A549 (cell line): ENCODE results near the gene GCK. TPM values are rescaled to one million over a fixed set of nuclear protein-coding genes. Genes with fewer than 3 reads are reported as not detected.

Experiments
- ATAC-seq, 2 experiments: fragments of 200-7000 bp in 1 of 2; fragments of >200 bp in 1 of 2; cut with Nextera tagmentation in 1 of 2; cut with Tn5 transposase in 1 of 2; 3 replicates each; pipeline versions ENCODE4 v1.8.0 to v1.9.1; 2018 to 2020; ENCODE audit warnings: mild to moderate bottlenecking in 1 of 2, moderate library complexity in 1 of 2
- CTCF ChIA-PET: fragments of 300-600 bp; sonication (Branson Sonifier 250); formaldehyde crosslinking; extraction: SDS; loops from one replicate; lab custom pipeline; 2021; ENCODE audit warnings: antibody characterized with exemption, inconsistent platforms; lab: Yijun Ruan, JAX
- POLR2A ChIA-PET: fragments of 350-600 bp; formaldehyde crosslinking; extraction: SDS; loops from one replicate; lab custom pipeline; 2021; ENCODE audit warnings: antibody characterized with exemption, inconsistent platforms; lab: Yijun Ruan, JAX
- DNase-seq, 2 experiments: peaks; one replicate each; pipeline versions ENCODE4 v3.0.0 to v3.0.0-alpha.2; 2011 to 2016; ENCODE audit warnings: low read depth in 1 of 2, low spot score in 1 of 2
- FAIRE-seq: peaks from 2 replicates; lab custom pipeline; 2011; peaks lifted over from hg19 to GRCh38; lab: Jason Lieb, UNC
- H3K27ac ChIP-seq, 2 experiments: fragments of >200 bp; sonication (Bioruptor Twin); formaldehyde crosslinking; 3 replicates each; pipeline ENCODE4 v1.5.1; 2016 to 2017
- H3K4me1 ChIP-seq: fragments of >200 bp; sonication (Bioruptor Twin); formaldehyde crosslinking; 3 replicates; pipeline ENCODE4 v1.6.1; 2016
- H3K4me2 ChIP-seq: fragments of >200 bp; sonication (Bioruptor Twin); formaldehyde crosslinking; 3 replicates; pipeline ENCODE4 v1.6.1; 2016
- H3K4me3 ChIP-seq: fragments of >200 bp; sonication (Bioruptor Twin); formaldehyde crosslinking; 3 replicates; pipeline ENCODE4 v1.5.1; 2016
- H3K9me3 ChIP-seq: fragments of >200 bp; sonication (Bioruptor Twin); formaldehyde crosslinking; 3 replicates; pipeline ENCODE4 v1.6.1; 2016
- BCL3 ChIP-seq: fragments of >200 bp; sonication (Bioruptor Twin); formaldehyde crosslinking; IDR thresholded peaks from 3 replicates; pipeline ENCODE4 v1.6.1; 2016
- CHD2 ChIP-seq: fragments of 150-350 bp; IDR thresholded peaks from 2 replicates; pipeline ENCODE4 v1.6.1; 2014; ENCODE audit warnings: low read length; ENCODE audit not compliant: partially characterized antibody
- EP300 ChIP-seq, 2 experiments: fragments of >200 bp; sonication (Bioruptor Twin); formaldehyde crosslinking; IDR thresholded peaks; 2 replicates in 1 of 2; 3 replicates in 1 of 2; pipeline ENCODE4 v1.6.1; 2016 to 2017
- ESRRA ChIP-seq: fragments of 150-350 bp; IDR thresholded peaks from 2 replicates; pipeline ENCODE4 v1.6.1; 2014; ENCODE audit warnings: mild to moderate bottlenecking, low read length, borderline replicate concordance
- FOSB ChIP-seq: fragments of 250-450 bp; sonication (Bioruptor Pico); IDR thresholded peaks from 2 replicates; pipeline ENCODE4 v1.5.0; 2020; ENCODE audit warnings: mild to moderate bottlenecking, moderate library complexity
- GATA3 ChIP-seq: IDR thresholded peaks from 2 replicates; pipeline ENCODE4 v1.6.1; 2012; ENCODE audit warnings: borderline replicate concordance
- JUN ChIP-seq, 2 experiments: fragments of >200 bp; sonication (Bioruptor Twin); formaldehyde crosslinking; IDR thresholded peaks; 2 replicates in 1 of 2; 3 replicates in 1 of 2; pipeline ENCODE4 v1.6.1; 2016 to 2017
- JUNB ChIP-seq: fragments of >200 bp; sonication (Bioruptor Twin); formaldehyde crosslinking; IDR thresholded peaks from 2 replicates; pipeline ENCODE4 v1.6.1; 2016
- MYC ChIP-seq: IDR thresholded peaks from 2 replicates; pipeline ENCODE4 v1.6.1; 2012; ENCODE audit warnings: mild to moderate bottlenecking, inconsistent platforms, low read length, improper control_type of control experiment, borderline replicate concordance
- NPAS2 ChIP-seq: fragments of 250-450 bp; sonication (Bioruptor Pico); IDR thresholded peaks from 2 replicates; pipeline ENCODE4 v1.8.0; 2022; ENCODE audit warnings: mild to moderate bottlenecking, moderate library complexity, borderline replicate concordance
- POLR2A ChIP-seq: IDR thresholded peaks from 2 replicates; pipeline ENCODE4 v1.6.1; 2012; ENCODE audit warnings: mild to moderate bottlenecking, low read length
- RAD21 ChIP-seq, 2 experiments: fragments of >200 bp in 1 of 2; sonication (Bioruptor Twin) in 1 of 2; formaldehyde crosslinking in 1 of 2; IDR thresholded peaks in 1 of 2; conservative IDR thresholded peaks in 1 of 2; 2 replicates in 1 of 2; 3 replicates in 1 of 2; pipeline ENCODE4 v1.6.1; 2012 to 2018; ENCODE audit warnings: inconsistent platforms in 1 of 2
- RARB ChIP-seq: fragments of 250-450 bp; sonication (Bioruptor Pico); IDR thresholded peaks from 2 replicates; pipeline ENCODE4 v1.8.0; 2021; ENCODE audit warnings: mild to moderate bottlenecking, moderate library complexity
- RCOR1 ChIP-seq: fragments of 150-350 bp; IDR thresholded peaks from 2 replicates; pipeline ENCODE4 v1.6.1; 2014; ENCODE audit warnings: antibody characterized with exemption, low read length, low read depth
- RFX5 ChIP-seq: fragments of 450-650 bp; IDR thresholded peaks from 2 replicates; pipeline ENCODE4 v1.7.1; 2014; ENCODE audit warnings: antibody characterized with exemption, mild to moderate bottlenecking, moderate library complexity
- RNF2 ChIP-seq: fragments of 200-600 bp; sonication (generic); IDR thresholded peaks from 2 replicates; pipeline ENCODE4 v1.6.1; 2016; ENCODE audit warnings: low read depth, mild to moderate bottlenecking, antibody characterized with exemption, moderate library complexity, borderline replicate concordance
- SMC3 ChIP-seq: fragments of >200 bp; sonication (Bioruptor Twin); formaldehyde crosslinking; IDR thresholded peaks from 3 replicates; pipeline ENCODE4 v1.6.1; 2018; ENCODE audit warnings: inconsistent platforms
- SREBF2 ChIP-seq: fragments of 450-650 bp; IDR thresholded peaks from 2 replicates; pipeline ENCODE4 v1.6.1; 2014; ENCODE audit warnings: mild to moderate bottlenecking, moderate library complexity
- TFCP2L1 ChIP-seq: fragments of 250-450 bp; sonication (Bioruptor Pico); IDR thresholded peaks from 2 replicates; pipeline ENCODE4 v1.5.0; 2021; ENCODE audit warnings: mild to moderate bottlenecking
- ZSCAN20 ChIP-seq: fragments of 250-450 bp; sonication (Bioruptor Pico); IDR thresholded peaks from 2 replicates; pipeline ENCODE4 v1.8.0; 2022; ENCODE audit warnings: mild to moderate bottlenecking, moderate library complexity
- WGBS: methylation state at CpG from one replicate; pipeline ENCODE4 v1.1.6; 2017; ENCODE audit errors: missing lambda C conversion rate; 5-methylcytosine and 5-hydroxymethylcytosine counted together
- polyA plus RNA-seq, 4 experiments: library from polyadenylated mRNA; depleted of rRNA in 3 of 4; stranded (reverse); fragments of >200 nt; fragmentation: RNase III in 1 of 4; extraction: RNeasy Plus Mini Kit Qiagen cat#74134 plus additional on column Dnase treatment in 1 of 4; gene quantifications; 2 replicates in 3 of 4; 3 replicates in 1 of 4; pipeline ENCODE4 v1.2.3, GENCODE V29; 2011 to 2017
- TF ChIP-seq, protein P1 (sequence below): fragments of >200 bp; sonication (Bioruptor Twin); formaldehyde crosslinking; IDR thresholded peaks from 2 replicates; pipeline ENCODE4 v1.6.1; 2016
- TF ChIP-seq, protein P2 (sequence below): IDR thresholded peaks from 2 replicates; pipeline ENCODE4 v1.6.1; 2012
- TF ChIP-seq, protein P3 (sequence below): fragments of 200-600 bp; sonication (generic); IDR thresholded peaks from 2 replicates; pipeline ENCODE4 v1.6.1; 2016; ENCODE audit warnings: antibody characterized with exemption, mild to moderate bottlenecking, moderate library complexity
- TF ChIP-seq, protein P4 (sequence below): fragments of 250-450 bp; sonication (Bioruptor Pico); IDR thresholded peaks from 2 replicates; pipeline ENCODE4 v1.5.0; 2020; ENCODE audit warnings: low read depth, mild to moderate bottlenecking, moderate library complexity

GCK gene
- polyA plus RNA-seq, 2 of the 4 experiments (the other 2 are of a cell fraction) = 0.12 TPM; not detected in 1

GRCh38 chr7:44112231-44112996 is 76.8 kb downstream of the GCK start:
- ATAC-seq = peak; percentile 17 to 44; a peak in 3 of 6 replicates
- 51% methylated on average over 24 of the region's 41 CpGs for WGBS
- DNase-seq = no peak
- FAIRE-seq = no peak
- Histone ChIP-seq H3K27ac (0 out of 6 replicates have a peak overlapping the region, but pooled peaks of 1 of the 2 experiments have one; percentile 11), H3K4me2 (peak overlapping the region; percentile 44), H3K4me3 (no peak overlapping the region), H3K4me1 (peaks cover 4% of the 10 kb centered on the region; the same call in 1 of the 3 replicates), H3K9me3 (no peaks in the 10 kb centered on the region)
- TF ChIP-seq GATA3 (peak; percentile 13; the same call in 1 of the 2 replicates), FOSB (CRISPR knock-in tag) (no peak), JUN (IDR thresholded peaks at IDR 0.05) (0 out of 5 replicates have a peak, but pooled peaks of 1 of the 2 experiments have one; percentile 28), RFX5 (no peak), TFCP2L1 (CRISPR knock-in tag) (no peak), BCL3 (no peak), RCOR1 (no peak), EP300 (IDR thresholded peaks at IDR 0.05) (no peak), ZSCAN20 (CRISPR knock-in tag) (no peak)
- TF ChIP-seq, protein P1, sequence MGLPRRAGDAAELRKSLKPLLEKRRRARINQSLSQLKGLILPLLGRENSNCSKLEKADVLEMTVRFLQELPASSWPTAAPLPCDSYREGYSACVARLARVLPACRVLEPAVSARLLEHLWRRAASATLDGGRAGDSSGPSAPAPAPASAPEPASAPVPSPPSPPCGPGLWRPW = no peak
- TF ChIP-seq, protein P2, sequence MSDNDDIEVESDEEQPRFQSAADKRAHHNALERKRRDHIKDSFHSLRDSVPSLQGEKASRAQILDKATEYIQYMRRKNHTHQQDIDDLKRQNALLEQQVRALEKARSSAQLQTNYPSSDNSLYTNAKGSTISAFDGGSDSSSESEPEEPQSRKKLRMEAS = peak; percentile 26; the same call in 1 of the 2 replicates
- ChIA-PET POLR2A (no interaction called here), CTCF (interaction anchor here (1.1 kb wide), 1 partner anchor 10 kb away, joined by 4 read pairs; no protein-coding TSS in a partner anchor)

- CTCF ChIA-PET = interaction anchor here (1.1 to 1.3 kb wide), 2 partner anchors 9 to 19 kb away, joined by 3 to 4 read pairs; no protein-coding TSS in a partner anchor
- TF ChIP-seq JUNB = no peak
- TF ChIP-seq, all 56 proteins: peak for 0
- ATAC-seq = peak; percentile 3 to 24; a peak in 3 of 6 replicates
- no peak for DNase-seq
- WGBS = 75% methylated on average over 12 of the region's 16 CpGs
- H3K4me3 ChIP-seq = no peak overlapping the region
- H3K4me2 ChIP-seq = no peak overlapping the region; the same call in 2 of the 3 replicates
- peaks cover 4% of the 10 kb centered on the region; the same call in 1 of the 3 replicates for H3K4me1 ChIP-seq
- H3K9me3 ChIP-seq = no peaks in the 10 kb centered on the region
- POLR2A ChIA-PET = no interaction called here
- FAIRE-seq = no peak
- H3K27ac ChIP-seq = no peak overlapping the region
Observed at GRCh38 chr7:44111761-44112160, 77.5 kb downstream of the GCK start.

- CTCF ChIA-PET = interaction anchor here (0.8 to 1.3 kb wide), 2 partner anchors 20 to 81 kb away, joined by 3 read pairs; no protein-coding TSS in a partner anchor
- DNase-seq = no peak
- 63% methylated on average over 17 of the region's 27 CpGs for WGBS
- H3K4me1 ChIP-seq = peaks cover 4% of the 10 kb centered on the region; the same call in 1 of the 3 replicates
- H3K9me3 ChIP-seq = no peaks in the 10 kb centered on the region
- POLR2A ChIA-PET = interaction anchor here (0.5 kb wide), 1 partner anchor 9 kb away, joined by 3 read pairs; no protein-coding TSS in a partner anchor
- FAIRE-seq = no peak
- peak; percentile 2 to 3; a peak in 3 of 6 replicates for ATAC-seq
- no peak overlapping the region for H3K4me3 ChIP-seq
- no peak overlapping the region for H3K27ac ChIP-seq
- H3K4me2 ChIP-seq = no peak overlapping the region
- TF ChIP-seq SREBF2 (no peak), NPAS2 (CRISPR knock-in tag) (no peak), RNF2 (no peak), MYC (no peak), SMC3 (no peak), POLR2A (no peak), JUN (IDR thresholded peaks at IDR 0.05) (no peak), RFX5 (no peak), CHD2 (no peak), RARB (no peak), ESRRA (no peak), EP300 (IDR thresholded peaks at IDR 0.05) (no peak), RAD21 (conservative IDR thresholded peaks at IDR 0.05 in 1 of 2, IDR thresholded peaks at IDR 0.05 in 1 of 2) (no peak), JUNB (no peak)
- TF ChIP-seq, protein P3, sequence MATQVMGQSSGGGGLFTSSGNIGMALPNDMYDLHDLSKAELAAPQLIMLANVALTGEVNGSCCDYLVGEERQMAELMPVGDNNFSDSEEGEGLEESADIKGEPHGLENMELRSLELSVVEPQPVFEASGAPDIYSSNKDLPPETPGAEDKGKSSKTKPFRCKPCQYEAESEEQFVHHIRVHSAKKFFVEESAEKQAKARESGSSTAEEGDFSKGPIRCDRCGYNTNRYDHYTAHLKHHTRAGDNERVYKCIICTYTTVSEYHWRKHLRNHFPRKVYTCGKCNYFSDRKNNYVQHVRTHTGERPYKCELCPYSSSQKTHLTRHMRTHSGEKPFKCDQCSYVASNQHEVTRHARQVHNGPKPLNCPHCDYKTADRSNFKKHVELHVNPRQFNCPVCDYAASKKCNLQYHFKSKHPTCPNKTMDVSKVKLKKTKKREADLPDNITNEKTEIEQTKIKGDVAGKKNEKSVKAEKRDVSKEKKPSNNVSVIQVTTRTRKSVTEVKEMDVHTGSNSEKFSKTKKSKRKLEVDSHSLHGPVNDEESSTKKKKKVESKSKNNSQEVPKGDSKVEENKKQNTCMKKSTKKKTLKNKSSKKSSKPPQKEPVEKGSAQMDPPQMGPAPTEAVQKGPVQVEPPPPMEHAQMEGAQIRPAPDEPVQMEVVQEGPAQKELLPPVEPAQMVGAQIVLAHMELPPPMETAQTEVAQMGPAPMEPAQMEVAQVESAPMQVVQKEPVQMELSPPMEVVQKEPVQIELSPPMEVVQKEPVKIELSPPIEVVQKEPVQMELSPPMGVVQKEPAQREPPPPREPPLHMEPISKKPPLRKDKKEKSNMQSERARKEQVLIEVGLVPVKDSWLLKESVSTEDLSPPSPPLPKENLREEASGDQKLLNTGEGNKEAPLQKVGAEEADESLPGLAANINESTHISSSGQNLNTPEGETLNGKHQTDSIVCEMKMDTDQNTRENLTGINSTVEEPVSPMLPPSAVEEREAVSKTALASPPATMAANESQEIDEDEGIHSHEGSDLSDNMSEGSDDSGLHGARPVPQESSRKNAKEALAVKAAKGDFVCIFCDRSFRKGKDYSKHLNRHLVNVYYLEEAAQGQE = no peak
- TF ChIP-seq, protein P4, sequence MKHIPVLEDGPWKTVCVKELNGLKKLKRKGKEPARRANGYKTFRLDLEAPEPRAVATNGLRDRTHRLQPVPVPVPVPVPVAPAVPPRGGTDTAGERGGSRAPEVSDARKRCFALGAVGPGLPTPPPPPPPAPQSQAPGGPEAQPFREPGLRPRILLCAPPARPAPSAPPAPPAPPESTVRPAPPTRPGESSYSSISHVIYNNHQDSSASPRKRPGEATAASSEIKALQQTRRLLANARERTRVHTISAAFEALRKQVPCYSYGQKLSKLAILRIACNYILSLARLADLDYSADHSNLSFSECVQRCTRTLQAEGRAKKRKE = no peak
Observed at GRCh38 chr7:44110719-44111635, 78.3 kb downstream of the GCK start.
